Dermis microvascular lymphatic vessel endothelial cell (primary cell): ENCODE data around the gene MICAL3. TPM values are rescaled to one million over a fixed set of nuclear protein-coding genes. Genes with fewer than 3 reads are reported as not detected.

Experiments used
- DNase-seq, 2 donors: peaks; one replicate each; pipeline versions ENCODE4 v3.0.0 to v3.0.0-alpha.2; 2010; ENCODE audit warnings: low read depth in 2 of 2
- total RNA-seq: library from RNA; depleted of rRNA; stranded (reverse); fragments of >200 nt; gene quantifications from 2 replicates; pipeline ENCODE4 v1.2.1, GENCODE V29; 2014

The MICAL3 gene
- total RNA-seq, 1 donor from 2014 or later = 14.8 TPM

- no peak for DNase-seq
These were observed 182.0 kb downstream of the MICAL3 start for GRCh38 chr22:17842386-17842785.

- DNase-seq = no peak
These were observed 182.5 kb downstream of the MICAL3 start for GRCh38 chr22:17841836-17842235.

- no peak for DNase-seq
These were observed 186.0 kb downstream of the MICAL3 start for GRCh38 chr22:17838180-17838865.

- peak in 1 of 2 donors; percentile 36 for DNase-seq
These were observed 187.2 kb downstream of the MICAL3 start for GRCh38 chr22:17836992-17837742.

GRCh38 chr22:17835256-17835655 is 189.1 kb downstream of the MICAL3 start:
- no peak for DNase-seq

GRCh38 chr22:17833489-17833888 is 190.9 kb downstream of the MICAL3 start:
- DNase-seq = no peak

GRCh38 chr22:17832665-17833064 is 191.7 kb downstream of the MICAL3 start:
- DNase-seq = peak in 1 of 2 donors; percentile 29

GRCh38 chr22:17831501-17832251 is 192.7 kb downstream of the MICAL3 start:
- DNase-seq = no peak

GRCh38 chr22:17830043-17830961 is 194.1 kb downstream of the MICAL3 start:
- peak; percentile 71 to 75 for DNase-seq

GRCh38 chr22:17829695-17830042 is 194.7 kb downstream of the MICAL3 start:
- DNase-seq = peak in 1 of 2 donors; percentile 27

GRCh38 chr22:17828502-17829080 is 195.8 kb downstream of the MICAL3 start:
- DNase-seq = no peak

- DNase-seq = peak; percentile 75 to 85
These were observed 196.9 kb downstream of the MICAL3 start for GRCh38 chr22:17827466-17827865.

GRCh38 chr22:17825876-17826550 is 198.3 kb downstream of the MICAL3 start:
- no peak for DNase-seq

GRCh38 chr22:17824457-17824856 is 199.9 kb downstream of the MICAL3 start:
- DNase-seq = no peak

- DNase-seq = no peak
These were observed 200.4 kb downstream of the MICAL3 start for GRCh38 chr22:17823964-17824363.

GRCh38 chr22:17823226-17823625 is 201.1 kb downstream of the MICAL3 start:
- DNase-seq = no peak

- DNase-seq = no peak
These were observed 202.3 kb downstream of the MICAL3 start for GRCh38 chr22:17822087-17822486.

- no peak for DNase-seq
These were observed 203.4 kb downstream of the MICAL3 start for GRCh38 chr22:17820879-17821439.

GRCh38 chr22:17818649-17819048 is 205.7 kb downstream of the MICAL3 start:
- no peak for DNase-seq

- no peak for DNase-seq
These were observed 206.2 kb downstream of the MICAL3 start for GRCh38 chr22:17818180-17818579.
